A673 (cell line): Measurements from ENCODE around the gene SLC31A1. TPM values are rescaled to one million over a fixed set of nuclear protein-coding genes. Genes with fewer than 3 reads are reported as not detected.

Source experiments
- BruUV-seq: library from RNA; stranded (reverse); fragments of 400-500 nt; replicated peaks from 2 replicates; lab custom pipeline; 2021; lab: Mats Ljungman, UMichigan
- CTCF ChIA-PET: fragments of 300-600 bp; sonication (Branson Sonifier 250); formaldehyde crosslinking; loops from one replicate; lab custom pipeline; 2022; ENCODE audit warnings: antibody characterized with exemption; lab: Charles Lee
- POLR2A ChIA-PET: fragments of 300-600 bp; sonication (Branson Sonifier 250); formaldehyde crosslinking; loops from one replicate; lab custom pipeline; 2022; ENCODE audit warnings: antibody characterized with exemption; ENCODE audit not compliant: low non-redundant PET; lab: Charles Lee
- DNase-seq: peaks from one replicate; pipeline ENCODE4 v3.0.0-alpha.2; 2015; ENCODE audit warnings: low spot score
- H3K27ac ChIP-seq: fragments of 200-600 bp; sonication (generic); 2 replicates; pipeline ENCODE4 v1.5.1; 2016; ENCODE audit warnings: mixed run types, low read depth, mild to moderate bottlenecking, mixed read lengths, antibody characterized with exemption, low read length; ENCODE audit not compliant: poor library complexity, severe bottlenecking
- H3K27me3 ChIP-seq: fragments of 200-600 bp; sonication (generic); replicated peaks from 2 replicates; pipeline ENCODE4 v1.6.1; 2017; ENCODE audit warnings: mixed run types, low read depth, mild to moderate bottlenecking, mixed read lengths, antibody characterized with exemption, low read length; ENCODE audit not compliant: insufficient read depth, poor library complexity
- H3K36me3 ChIP-seq: fragments of 200-600 bp; sonication (generic); 2 replicates; pipeline ENCODE4 v1.6.1; 2016; ENCODE audit warnings: mixed run types, mild to moderate bottlenecking, mixed read lengths, antibody characterized with exemption, low read length; ENCODE audit not compliant: insufficient read depth, poor library complexity, severe bottlenecking
- H3K4me1 ChIP-seq: fragments of 200-600 bp; sonication (generic); 2 replicates; pipeline ENCODE4 v1.6.1; 2017; ENCODE audit warnings: mixed run types, mild to moderate bottlenecking, mixed read lengths, antibody characterized with exemption, low read length; ENCODE audit not compliant: insufficient read depth, poor library complexity, severe bottlenecking
- H3K4me3 ChIP-seq: fragments of 200-600 bp; sonication (generic); 2 replicates; pipeline ENCODE4 v1.5.1; 2016; ENCODE audit warnings: low read depth, mixed run types, mild to moderate bottlenecking, mixed read lengths, low read length; ENCODE audit not compliant: poor library complexity, severe bottlenecking
- H3K9me3 ChIP-seq: fragments of 200-600 bp; sonication (generic); 2 replicates; pipeline ENCODE4 v1.6.1; 2016; ENCODE audit warnings: mixed run types, low read depth, mild to moderate bottlenecking, mixed read lengths, antibody characterized with exemption, low read length; ENCODE audit not compliant: poor library complexity, severe bottlenecking
- EZH2 ChIP-seq: fragments of 200-600 bp; sonication (generic); IDR thresholded peaks from 2 replicates; pipeline ENCODE4 v1.6.1; 2017; ENCODE audit warnings: borderline replicate concordance, low read depth, mild to moderate bottlenecking, mixed read lengths, antibody characterized with exemption, low read length; ENCODE audit not compliant: poor library complexity, severe bottlenecking
- intact Hi-C: fragments of 100-400 bp; cut with micrococcal nuclease; formaldehyde crosslinking; loops from one replicate; pipeline ENCODE4 v1.10.0; 2022; ENCODE audit not compliant: unreplicated experiment
- total RNA-seq: library from RNA; stranded (reverse); gene quantifications from 2 replicates; pipeline ENCODE4 v1.2.3, GENCODE V29; 2021
- TF ChIP-seq, protein P1 (sequence below): fragments of 300-800, 200-600 bp; sonication (generic); conservative IDR thresholded peaks from 2 replicates; pipeline ENCODE4 v1.5.1; 2017; ENCODE audit warnings: low read depth, mild to moderate bottlenecking, antibody characterized with exemption, low read length, moderate library complexity, mixed read lengths

Gene SLC31A1
- total RNA-seq, 1 experiment from 2014 or later, result 32.7 TPM

DNA sequence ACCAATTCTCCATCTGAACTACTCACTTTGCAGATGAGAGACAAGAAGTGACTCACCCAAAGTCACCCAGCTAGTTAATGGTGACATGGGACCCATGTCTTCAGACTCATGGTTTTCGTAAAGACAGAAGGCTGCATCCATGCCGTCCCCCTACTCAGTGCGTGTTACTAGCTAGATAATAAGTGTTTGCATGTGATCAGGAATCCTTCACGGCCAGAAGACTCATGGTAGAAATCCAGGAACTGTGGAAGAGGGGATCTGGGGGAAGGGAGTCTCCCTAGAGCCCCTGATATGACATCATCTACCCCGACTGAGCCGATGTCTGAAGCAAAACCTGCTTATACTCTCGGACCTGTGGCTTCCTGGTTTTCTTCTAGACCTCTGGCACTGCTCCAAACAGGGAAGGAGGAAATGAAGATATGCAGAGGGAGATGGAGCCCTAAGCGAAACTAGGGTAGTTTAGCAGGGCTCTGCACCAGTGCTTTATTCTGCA, 78.5 kb downstream of the SLC31A1 start:
- no peaks in the 10 kb centered on the region for H3K27me3 ChIP-seq
- no peak overlapping the region for H3K27ac ChIP-seq
- DNase-seq, result no peak
- POLR2A ChIA-PET, result no interaction called here
- no peaks in the 10 kb centered on the region for H3K9me3 ChIP-seq
- no peaks in the 10 kb centered on the region for H3K36me3 ChIP-seq
- BruUV-seq, result no TSS peak
- no peak overlapping the region for H3K4me3 ChIP-seq
- intact Hi-C loops, result loop anchor here (10.0 kb wide), 1 partner anchor 105 kb away; the partner anchor contains the start of gene ALAD
- CTCF ChIA-PET, result no interaction called here
- H3K4me1 ChIP-seq, result no peaks in the 10 kb centered on the region
- TF ChIP-seq EZH2, result no peak
- TF ChIP-seq, protein P1, sequence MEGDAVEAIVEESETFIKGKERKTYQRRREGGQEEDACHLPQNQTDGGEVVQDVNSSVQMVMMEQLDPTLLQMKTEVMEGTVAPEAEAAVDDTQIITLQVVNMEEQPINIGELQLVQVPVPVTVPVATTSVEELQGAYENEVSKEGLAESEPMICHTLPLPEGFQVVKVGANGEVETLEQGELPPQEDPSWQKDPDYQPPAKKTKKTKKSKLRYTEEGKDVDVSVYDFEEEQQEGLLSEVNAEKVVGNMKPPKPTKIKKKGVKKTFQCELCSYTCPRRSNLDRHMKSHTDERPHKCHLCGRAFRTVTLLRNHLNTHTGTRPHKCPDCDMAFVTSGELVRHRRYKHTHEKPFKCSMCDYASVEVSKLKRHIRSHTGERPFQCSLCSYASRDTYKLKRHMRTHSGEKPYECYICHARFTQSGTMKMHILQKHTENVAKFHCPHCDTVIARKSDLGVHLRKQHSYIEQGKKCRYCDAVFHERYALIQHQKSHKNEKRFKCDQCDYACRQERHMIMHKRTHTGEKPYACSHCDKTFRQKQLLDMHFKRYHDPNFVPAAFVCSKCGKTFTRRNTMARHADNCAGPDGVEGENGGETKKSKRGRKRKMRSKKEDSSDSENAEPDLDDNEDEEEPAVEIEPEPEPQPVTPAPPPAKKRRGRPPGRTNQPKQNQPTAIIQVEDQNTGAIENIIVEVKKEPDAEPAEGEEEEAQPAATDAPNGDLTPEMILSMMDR, result no peak

DNA sequence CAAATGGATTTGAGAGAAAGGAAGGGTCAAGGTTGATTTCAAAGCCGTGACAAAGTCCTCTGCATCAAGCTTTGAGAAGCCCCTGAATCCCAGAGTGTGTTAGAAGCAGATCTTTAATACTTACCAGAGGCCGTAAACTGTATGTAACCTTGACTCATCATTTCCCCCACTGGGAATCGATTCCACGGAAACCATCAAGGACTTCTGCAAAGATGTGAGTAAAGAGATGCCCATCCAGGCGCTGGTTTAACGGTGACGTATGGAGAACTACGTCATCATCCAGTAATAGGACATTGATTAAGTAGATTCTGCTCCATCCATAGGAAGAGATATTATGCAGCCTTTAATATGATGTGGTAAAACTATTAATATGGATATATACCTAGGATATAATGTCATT, 80.2 kb downstream of the SLC31A1 start:
- BruUV-seq, result no TSS peak
- intact Hi-C loops, result loop anchor here (10.0 kb wide), 1 partner anchor 103 kb away; the partner anchor contains the start of gene ALAD

DNA sequence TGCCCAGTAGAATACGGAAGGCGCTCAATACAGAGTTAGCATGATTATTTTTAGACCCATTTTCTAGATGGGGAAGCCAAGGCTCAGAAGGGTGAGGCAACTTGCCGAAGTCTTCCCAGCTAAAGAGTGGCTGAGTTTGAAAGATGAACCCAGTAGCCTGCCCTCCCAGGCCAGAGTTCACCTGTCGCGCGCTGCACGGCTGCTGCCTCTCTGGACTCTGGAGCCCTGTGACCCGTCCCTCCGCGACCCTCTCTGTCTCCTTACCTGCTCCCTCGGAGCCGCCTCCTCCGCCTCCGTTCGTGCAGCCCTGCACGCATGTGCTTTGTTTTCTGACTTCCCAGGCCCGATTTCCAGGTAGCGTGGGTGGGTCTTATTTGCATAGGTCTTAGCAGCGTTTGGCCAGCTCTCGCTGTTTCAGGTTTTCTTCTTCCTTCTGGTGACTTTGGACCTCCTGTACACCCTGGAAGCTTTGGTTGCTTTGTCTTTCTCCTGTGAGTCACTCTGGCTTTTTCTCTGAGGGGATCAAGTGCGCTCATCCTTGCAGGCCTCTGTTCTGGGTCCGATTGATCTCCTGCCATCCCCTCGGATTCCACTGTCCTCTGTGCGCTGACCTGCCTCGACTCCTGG, 81.6 kb downstream of the SLC31A1 start, which contains the start of gene RNF183:
Gene RNF183, minus strand, starts transcription at position 585 of the 627 bp plus-strand sequence. CDS start 5,192 bp downstream, outside the sequence.
- intact Hi-C loops, result loop anchor here (10.0 kb wide), 1 partner anchor 102 kb away; the partner anchor contains the start of gene ALAD
- TF ChIP-seq EZH2, result no peak
- TF ChIP-seq, protein P1, result no peak
- H3K27me3 ChIP-seq, result no peaks in the 10 kb centered on the region
- no peak within 1 kb of the TSS for H3K4me3 ChIP-seq
- no TSS peak for BruUV-seq
- CTCF ChIA-PET, result no interaction called here
- H3K9me3 ChIP-seq, result no peaks in the 10 kb centered on the region
- no peak for DNase-seq
- no peaks in the 10 kb centered on the region for H3K36me3 ChIP-seq
- H3K27ac ChIP-seq, result no peak within 1 kb of the TSS
- H3K4me1 ChIP-seq, result no peaks in the 10 kb centered on the region
- POLR2A ChIA-PET, result no interaction called here

More for the DNA sequence above, 80.2 kb downstream of the SLC31A1 start:
- Histone ChIP-seq H3K36me3 (no peaks in the 10 kb centered on the region), H3K4me1 (no peaks in the 10 kb centered on the region), H3K9me3 (no peaks in the 10 kb centered on the region), H3K4me3 (no peak overlapping the region), H3K27ac (no peak overlapping the region), H3K27me3 (no peaks in the 10 kb centered on the region)
- DNase-seq, result peak; percentile 6
- ChIA-PET CTCF (no interaction called here), POLR2A (no interaction called here)
- TF ChIP-seq EZH2, result no peak
- TF ChIP-seq, protein P1, result no peak
